Measurements from ENCODE around the gene LIN28B. TPM values are rescaled to one million over a fixed set of nuclear protein-coding genes. Genes with fewer than 3 reads are reported as not detected.

The LIN28B gene
- total RNA-seq, 2 experiments from 2014 or later = not detected

DNA sequence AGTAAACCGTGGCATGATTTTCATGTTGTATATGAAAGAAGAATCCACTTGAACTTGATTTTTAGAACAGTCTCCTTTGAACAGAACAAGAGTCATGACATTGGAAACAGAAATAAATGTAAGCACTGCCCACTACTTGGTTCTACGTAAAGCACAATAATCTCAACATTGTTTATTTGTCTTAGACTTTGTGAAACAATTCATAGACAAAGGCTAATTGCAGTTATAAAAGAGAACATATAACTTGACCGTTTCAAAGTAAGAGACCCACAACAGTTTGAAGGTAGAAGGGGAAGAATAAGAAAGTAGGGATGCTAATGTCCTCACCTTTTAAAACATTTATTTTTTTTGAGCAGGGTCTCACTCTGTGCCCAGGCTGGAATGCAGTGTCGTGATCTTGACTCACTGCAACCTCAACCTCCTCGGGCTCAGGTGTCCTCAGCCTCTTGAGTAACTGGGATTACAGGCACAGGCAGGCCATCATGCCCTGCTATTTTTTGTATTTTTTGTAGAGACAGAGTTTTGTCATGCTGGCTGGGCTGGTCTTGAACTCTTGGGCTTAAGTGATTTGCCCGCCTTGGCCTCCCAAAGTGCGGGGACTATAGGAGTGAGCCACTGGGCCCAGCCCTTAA lies 151.8 kb downstream of the LIN28B start:
- Mint-ChIP-seq H3K9me3 (ENCODE audit: insufficient read depth) (no peaks in the 10 kb centered on the region), H3K36me3 (ENCODE audit: low read depth) (no peaks in the 10 kb centered on the region), H3K4me3 (no peak overlapping the region), H3K27me3 (ENCODE audit: low read depth) (peaks cover 9% of the 10 kb centered on the region), H3K27ac (no peak overlapping the region), H3K4me1 (ENCODE audit: low read depth) (no peaks in the 10 kb centered on the region)
- no peak for ATAC-seq
- CTCF ChIA-PET = no interaction called here
- POLR2A ChIA-PET = no interaction called here
- DNase-seq = no peak

DNA sequence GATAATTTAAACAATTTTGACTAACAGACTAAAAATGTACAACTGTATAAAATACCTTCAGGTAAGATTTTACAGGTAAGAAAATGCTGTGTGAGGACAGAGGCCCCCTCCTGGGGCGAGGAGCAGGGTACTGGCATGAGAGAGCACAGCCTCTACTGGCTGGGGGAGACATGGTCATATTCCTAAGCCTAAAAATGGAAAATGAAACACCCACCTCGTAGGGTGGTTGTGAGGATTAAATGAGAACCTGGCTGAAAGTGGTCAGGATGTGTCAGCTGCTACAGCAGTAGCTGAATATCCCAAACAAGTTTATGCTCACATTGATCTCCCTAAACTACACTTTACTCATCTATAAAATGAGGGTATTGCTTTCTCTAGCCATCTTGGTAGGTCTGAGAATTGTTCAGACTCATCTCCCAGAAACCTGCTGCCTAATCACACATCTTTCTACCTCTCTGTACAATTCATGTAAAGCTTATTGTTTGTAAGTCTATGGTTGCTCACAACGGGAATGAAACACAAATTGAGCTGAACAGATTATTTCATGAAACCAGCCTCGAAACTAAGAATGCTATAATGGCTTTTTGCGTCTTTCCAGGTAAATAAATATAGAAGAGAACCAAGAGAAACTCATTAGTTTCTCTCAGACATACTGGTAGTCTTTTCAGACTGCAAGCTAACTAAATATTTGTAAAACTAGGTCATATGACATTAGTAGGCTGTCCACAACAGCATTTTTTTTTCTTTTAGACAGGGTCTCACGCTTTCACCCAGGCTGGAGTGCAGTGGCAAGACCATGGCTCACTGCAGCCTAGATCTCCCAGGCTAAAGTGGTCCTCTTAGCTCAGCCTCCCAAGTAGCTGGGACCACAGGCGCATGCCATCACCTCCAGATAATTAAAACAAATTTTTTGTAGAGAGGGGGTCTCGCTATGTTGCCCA lies 153.3 kb downstream of the LIN28B start:
- Mint-ChIP-seq H3K36me3 (ENCODE audit: low read depth) (no peaks in the 10 kb centered on the region), H3K27me3 (ENCODE audit: low read depth) (peaks cover 17% of the 10 kb centered on the region), H3K4me3 (no peak overlapping the region), H3K9me3 (ENCODE audit: insufficient read depth) (no peaks in the 10 kb centered on the region), H3K27ac (no peak overlapping the region), H3K4me1 (ENCODE audit: low read depth) (no peaks in the 10 kb centered on the region)
- no peak for DNase-seq
- ChIA-PET POLR2A (no interaction called here), CTCF (interaction anchor here (1.1 kb wide), 1 partner anchor 26 kb away, joined by 3 read pairs; no protein-coding TSS in a partner anchor)
- ATAC-seq = no peak

DNA sequence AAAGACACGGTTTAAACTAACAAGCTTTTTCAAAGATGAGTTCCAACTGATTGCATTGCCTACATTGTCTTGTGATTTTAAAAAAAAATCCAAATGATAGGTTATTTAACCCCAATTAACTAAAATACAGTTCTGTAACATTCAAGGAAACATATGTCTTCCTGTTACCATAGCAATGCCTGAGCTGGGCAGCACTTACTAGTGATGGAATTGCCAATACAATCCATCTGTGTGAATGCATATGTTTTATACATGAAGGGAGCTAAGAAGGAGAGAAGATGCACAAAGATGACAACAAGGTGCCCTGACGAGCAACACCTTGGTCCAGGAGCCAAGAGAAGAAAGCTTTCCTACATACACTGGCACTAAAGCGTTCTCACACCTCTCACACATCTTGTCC lies 154.2 kb downstream of the LIN28B start:
- ChIA-PET CTCF (interaction anchor here (1.1 kb wide), 1 partner anchor 25 kb away, joined by 3 read pairs; no protein-coding TSS in a partner anchor), POLR2A (no interaction called here)
- Mint-ChIP-seq H3K36me3 (ENCODE audit: low read depth) (no peaks in the 10 kb centered on the region), H3K9me3 (ENCODE audit: insufficient read depth) (no peaks in the 10 kb centered on the region), H3K27ac (no peak overlapping the region), H3K4me3 (no peak overlapping the region), H3K4me1 (ENCODE audit: low read depth) (no peaks in the 10 kb centered on the region), H3K27me3 (ENCODE audit: low read depth) (peaks cover 17% of the 10 kb centered on the region)
- DNase-seq (no peak), ATAC-seq (no peak)

DNA sequence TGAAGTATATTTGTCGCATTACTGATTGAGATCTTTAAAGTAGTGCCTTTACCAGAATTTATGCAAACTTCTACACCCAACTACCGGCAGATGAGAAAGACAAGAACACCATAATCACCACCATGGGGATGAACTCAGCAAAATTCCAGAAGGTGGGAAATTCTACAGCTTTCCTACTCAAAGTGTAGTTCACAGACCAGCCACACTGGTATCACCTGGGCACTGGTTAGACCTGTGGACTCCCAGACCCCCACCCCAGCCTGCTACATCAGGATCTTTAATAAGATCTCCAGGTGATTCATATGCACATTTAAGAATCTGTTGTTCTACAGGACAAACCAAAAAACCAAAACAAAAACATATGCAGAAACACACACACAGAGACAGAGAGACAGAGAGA lies 155.0 kb downstream of the LIN28B start:
- Mint-ChIP-seq H3K4me1 (ENCODE audit: low read depth) (no peaks in the 10 kb centered on the region), H3K36me3 (ENCODE audit: low read depth) (no peaks in the 10 kb centered on the region), H3K27me3 (ENCODE audit: low read depth) (peaks cover 19% of the 10 kb centered on the region), H3K9me3 (ENCODE audit: insufficient read depth) (no peaks in the 10 kb centered on the region), H3K27ac (no peak overlapping the region), H3K4me3 (no peak overlapping the region)
- ATAC-seq = no peak
- no peak for DNase-seq
- CTCF ChIA-PET = no interaction called here
- POLR2A ChIA-PET = no interaction called here

- Mint-ChIP-seq H3K27ac (no peak overlapping the region), H3K27me3 (ENCODE audit: low read depth) (peaks cover 26% of the 10 kb centered on the region), H3K9me3 (ENCODE audit: insufficient read depth) (no peaks in the 10 kb centered on the region), H3K4me3 (no peak overlapping the region), H3K4me1 (ENCODE audit: low read depth) (no peaks in the 10 kb centered on the region), H3K36me3 (ENCODE audit: low read depth) (no peaks in the 10 kb centered on the region)
- ChIA-PET CTCF (interaction anchor here (1.4 to 1.8 kb wide), 2 partner anchors 25 to 290 kb away, joined by 3 to 9 read pairs; partner anchors contain the start of gene PREP), POLR2A (no interaction called here)
- no peak for ATAC-seq
- DNase-seq = no peak
Observed at GRCh38 chr6:105112577-105112976, 155.7 kb downstream of the LIN28B start.

DNA sequence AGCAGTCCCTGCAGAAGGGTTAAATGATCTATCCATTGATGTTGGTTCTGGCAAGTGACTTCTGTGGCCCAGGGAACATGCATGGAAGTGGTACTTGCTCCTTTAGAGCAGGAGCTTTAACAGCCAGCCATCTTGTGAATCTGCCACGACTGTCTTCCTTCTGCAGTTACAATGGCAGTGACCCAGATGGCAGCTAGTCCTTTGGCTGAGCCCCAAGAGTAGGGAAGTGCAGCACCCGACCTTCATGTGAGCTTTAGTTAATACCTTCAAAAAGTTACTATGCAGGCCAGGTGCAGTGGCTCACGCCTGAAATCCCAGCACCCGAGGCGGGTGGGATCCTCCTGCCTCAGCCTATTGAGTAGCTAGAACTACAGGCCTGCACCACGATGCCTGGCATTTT lies 156.5 kb downstream of the LIN28B start:
- Mint-ChIP-seq H3K4me3 (no peak overlapping the region), H3K27ac (no peak overlapping the region), H3K27me3 (ENCODE audit: low read depth) (peaks cover 29% of the 10 kb centered on the region), H3K36me3 (ENCODE audit: low read depth) (no peaks in the 10 kb centered on the region), H3K4me1 (ENCODE audit: low read depth) (no peaks in the 10 kb centered on the region), H3K9me3 (ENCODE audit: insufficient read depth) (no peaks in the 10 kb centered on the region)
- ChIA-PET CTCF (interaction anchor here (1.4 to 1.8 kb wide), 2 partner anchors 25 to 289 kb away, joined by 3 to 9 read pairs; partner anchors contain the start of gene PREP), POLR2A (no interaction called here)
- DNase-seq (no peak), ATAC-seq (no peak)

DNA sequence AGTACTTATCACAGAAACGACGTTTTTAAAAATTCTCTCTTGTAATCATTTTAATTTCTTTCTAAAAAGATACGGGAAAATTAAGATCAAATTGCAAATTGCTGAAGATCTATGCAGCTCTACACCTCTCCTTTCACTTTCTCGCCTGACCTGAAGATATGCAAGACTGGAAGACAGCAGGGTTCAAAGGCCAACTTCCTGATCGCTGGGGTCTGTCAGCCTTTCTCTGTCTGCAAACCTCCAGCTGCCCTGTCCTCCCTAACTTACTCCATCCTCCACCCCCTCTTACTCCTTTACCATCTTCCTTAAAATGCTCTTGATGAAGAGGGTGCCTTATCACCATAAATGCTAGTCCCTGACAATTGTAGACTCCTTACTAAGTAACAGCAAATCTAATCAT lies 159.2 kb downstream of the LIN28B start:
- ChIA-PET POLR2A (no interaction called here), CTCF (interaction anchor here (1.0 to 2.4 kb wide), 2 partner anchors 28 to 167 kb away, joined by 3 to 6 read pairs; no protein-coding TSS in a partner anchor)
- H3K27me3 Mint-ChIP-seq (ENCODE audit: low read depth) = peaks cover 32% of the 10 kb centered on the region
- no peaks in the 10 kb centered on the region for H3K4me1 Mint-ChIP-seq (ENCODE audit: low read depth)
- no peaks in the 10 kb centered on the region for H3K36me3 Mint-ChIP-seq (ENCODE audit: low read depth)
- DNase-seq = no peak
- no peak overlapping the region for H3K4me3 Mint-ChIP-seq
- no peak overlapping the region for H3K27ac Mint-ChIP-seq
- no peaks in the 10 kb centered on the region for H3K9me3 Mint-ChIP-seq (ENCODE audit: insufficient read depth)
- no peak for ATAC-seq

GRCh38 chr6:105120570-105120969 lies 163.7 kb downstream of the LIN28B start:
- ATAC-seq (no peak), DNase-seq (no peak)
- Mint-ChIP-seq H3K4me3 (no peak overlapping the region), H3K36me3 (ENCODE audit: low read depth) (no peaks in the 10 kb centered on the region), H3K27ac (no peak overlapping the region), H3K4me1 (ENCODE audit: low read depth) (no peaks in the 10 kb centered on the region), H3K9me3 (ENCODE audit: insufficient read depth) (no peaks in the 10 kb centered on the region), H3K27me3 (ENCODE audit: low read depth) (peaks cover 19% of the 10 kb centered on the region)
- POLR2A ChIA-PET = no interaction called here
- CTCF ChIA-PET = no interaction called here

GRCh38 chr6:105121981-105122380 lies 165.1 kb downstream of the LIN28B start:
- H3K4me3 Mint-ChIP-seq = no peak overlapping the region
- ChIA-PET POLR2A (no interaction called here), CTCF (interaction anchor here (1.2 kb wide), 1 partner anchor 33 kb away, joined by 3 read pairs; no protein-coding TSS in a partner anchor)
- peaks cover 16% of the 10 kb centered on the region for H3K27me3 Mint-ChIP-seq (ENCODE audit: low read depth)
- no peak for DNase-seq
- no peak for ATAC-seq
- H3K4me1 Mint-ChIP-seq (ENCODE audit: low read depth) = no peaks in the 10 kb centered on the region
- H3K36me3 Mint-ChIP-seq (ENCODE audit: low read depth) = no peaks in the 10 kb centered on the region
- no peak overlapping the region for H3K27ac Mint-ChIP-seq
- no peaks in the 10 kb centered on the region for H3K9me3 Mint-ChIP-seq (ENCODE audit: insufficient read depth)

- DNase-seq (no peak), ATAC-seq (no peak)
- ChIA-PET CTCF (interaction anchor here (1.2 kb wide), 1 partner anchor 34 kb away, joined by 3 read pairs; no protein-coding TSS in a partner anchor), POLR2A (no interaction called here)
- no peak overlapping the region for H3K4me3 Mint-ChIP-seq
- no peaks in the 10 kb centered on the region for H3K4me1 Mint-ChIP-seq (ENCODE audit: low read depth)
- no peak overlapping the region for H3K27ac Mint-ChIP-seq
- H3K36me3 Mint-ChIP-seq (ENCODE audit: low read depth) = no peaks in the 10 kb centered on the region
- H3K9me3 Mint-ChIP-seq (ENCODE audit: insufficient read depth) = no peaks in the 10 kb centered on the region
- H3K27me3 Mint-ChIP-seq (ENCODE audit: low read depth) = peaks cover 13% of the 10 kb centered on the region
Observed at GRCh38 chr6:105122717-105123116, 165.8 kb downstream of the LIN28B start.
